H1 (cell line): ENCODE data around the gene APOC4. TPM values are rescaled to one million over a fixed set of nuclear protein-coding genes. Genes with fewer than 3 reads are reported as not detected.

Source experiments
- CTCF ChIA-PET: fragments of 300-600 bp; sonication (Branson Sonifier 250); formaldehyde crosslinking; loops from one replicate; lab custom pipeline; 2021; ENCODE audit not compliant: partially characterized antibody; lab: Charles Lee
- POLR2A ChIA-PET: fragments of 300-600 bp; sonication (Branson Sonifier 250); formaldehyde crosslinking; loops from one replicate; lab custom pipeline; 2021; ENCODE audit warnings: inconsistent platforms; ENCODE audit not compliant: partially characterized antibody; lab: Charles Lee
- DNase-seq, 2 experiments: peaks; one replicate each; pipeline versions ENCODE4 v3.0.0 to v3.0.0-alpha.2; 2010 to 2022; ENCODE audit warnings: low spot score in 2 of 2, low read depth in 1 of 2, mixed read lengths in 1 of 2
- FAIRE-seq: peaks from 2 replicates; lab custom pipeline; 2011; peaks lifted over from hg19 to GRCh38; lab: Jason Lieb, UNC
- H2AFZ ChIP-seq: 2 replicates; pipeline ENCODE4 v1.8.1; 2012; ENCODE audit warnings: low read length, inconsistent platforms
- H2AK5ac ChIP-seq: 2 replicates; pipeline ENCODE4 v1.6.1; 2013; ENCODE audit warnings: low read depth, low read length
- H2BK120ac ChIP-seq: replicated peaks from 2 replicates; pipeline ENCODE3; 2013; ENCODE audit warnings: low read depth, low read length, inconsistent platforms
- H2BK12ac ChIP-seq: 2 replicates; pipeline ENCODE4 v1.6.1; 2013; ENCODE audit warnings: low read depth, low read length
- H2BK15ac ChIP-seq: 2 replicates; pipeline ENCODE4 v1.6.1; 2013; ENCODE audit warnings: low read length
- H2BK20ac ChIP-seq: 2 replicates; pipeline ENCODE4 v1.6.1; 2013; ENCODE audit warnings: low read length
- H2BK5ac ChIP-seq: 2 replicates; pipeline ENCODE4 v1.6.1; 2013; ENCODE audit warnings: low read depth, low read length
- H3K14ac ChIP-seq: 2 replicates; pipeline ENCODE4 v1.6.1; 2013; ENCODE audit warnings: inconsistent platforms; ENCODE audit not compliant: insufficient read length
- H3K18ac ChIP-seq: 2 replicates; pipeline ENCODE4 v1.6.1; 2013; ENCODE audit warnings: low read length; ENCODE audit errors: extremely low read depth
- H3K23ac ChIP-seq: 2 replicates; pipeline ENCODE4 v1.6.1; 2013; ENCODE audit warnings: inconsistent platforms; ENCODE audit not compliant: insufficient read length
- H3K23me2 ChIP-seq: 2 replicates; pipeline ENCODE4 v1.6.1; 2013; ENCODE audit warnings: low read depth, low read length
- H3K27ac ChIP-seq: 2 replicates; pipeline ENCODE4 v1.6.1; 2011; ENCODE audit warnings: low read depth, low read length, inconsistent platforms
- H3K27me3 ChIP-seq, 4 experiments: replicated peaks in 1 of 4; 1 replicate in 1 of 4; 2 replicates in 3 of 4; pipeline versions ENCODE4 v1.6.1 to v1.8.1; 2011 to 2013; ENCODE audit warnings: low read length in 3 of 4, mild to moderate bottlenecking in 3 of 4, inconsistent platforms in 2 of 4, mixed read lengths in 2 of 4, moderate library complexity in 1 of 4; ENCODE audit not compliant: control insufficient read depth in 3 of 4, insufficient read depth in 3 of 4; ENCODE audit errors: extremely low read depth in 1 of 4
- H3K36me3 ChIP-seq, 4 experiments: 2 replicates each; pipeline versions ENCODE4 v1.6.1 to v1.8.1; 2011 to 2013; ENCODE audit warnings: mild to moderate bottlenecking in 4 of 4, low read length in 3 of 4, moderate library complexity in 2 of 4, control low read depth in 1 of 4, inconsistent platforms in 1 of 4; ENCODE audit not compliant: insufficient read depth in 4 of 4, control insufficient read depth in 2 of 4
- H3K4ac ChIP-seq: replicated peaks from 2 replicates; pipeline ENCODE3; 2013; ENCODE audit warnings: low read length, low read depth, mixed read lengths, inconsistent platforms; ENCODE audit not compliant: insufficient read length
- H3K4me1 ChIP-seq, 4 experiments: replicated peaks in 1 of 4; 1 replicate in 1 of 4; 2 replicates in 3 of 4; pipeline versions ENCODE4 v1.6.1 to v1.8.1; 2011 to 2013; ENCODE audit warnings: low read length in 3 of 4, inconsistent platforms in 2 of 4, mixed read lengths in 1 of 4; ENCODE audit not compliant: insufficient read depth in 4 of 4, control insufficient read depth in 3 of 4
- H3K4me2 ChIP-seq, 2 experiments: 2 replicates each; pipeline versions ENCODE4 v1.6.1 to v1.8.1; 2011 to 2013; ENCODE audit warnings: low read depth in 2 of 2, low read length in 2 of 2, control low read depth in 1 of 2, inconsistent platforms in 1 of 2, mild to moderate bottlenecking in 1 of 2; ENCODE audit not compliant: insufficient read depth in 1 of 2
- H3K4me3 ChIP-seq, 4 experiments: fragments of 200-600, 300-600 bp in 1 of 4; sonication (generic), shearing (Covaris generic), sonication (Bioruptor Twin) in 1 of 4; 2 replicates each; pipeline versions ENCODE4 v1.5.1 to v1.8.1; 2011 to 2016; ENCODE audit warnings: low read length in 4 of 4, low read depth in 3 of 4, control low read depth in 2 of 4, inconsistent platforms in 2 of 4, mild to moderate bottlenecking in 2 of 4, mixed read lengths in 1 of 4, moderate library complexity in 1 of 4; ENCODE audit not compliant: insufficient read depth in 2 of 4; ENCODE audit errors: extremely low read depth in 1 of 4
- H3K56ac ChIP-seq: replicated peaks from 2 replicates; pipeline ENCODE3; 2013; ENCODE audit warnings: low read depth, mild to moderate bottlenecking, mixed read lengths, low read length, inconsistent platforms; ENCODE audit not compliant: insufficient read length
- H3K79me1 ChIP-seq: 2 replicates; pipeline ENCODE4 v1.6.1; 2013; ENCODE audit warnings: low read depth, low read length, control low read depth
- H3K79me2 ChIP-seq, 2 experiments: 2 replicates each; pipeline versions ENCODE4 v1.6.1 to v1.8.1; 2012 to 2013; ENCODE audit warnings: low read length in 2 of 2, mild to moderate bottlenecking in 2 of 2, inconsistent platforms in 1 of 2; ENCODE audit not compliant: insufficient read depth in 2 of 2, control insufficient read depth in 1 of 2
- H3K9ac ChIP-seq, 4 experiments: replicated peaks in 1 of 4; 1 replicate in 1 of 4; 2 replicates in 3 of 4; pipeline versions ENCODE4 v1.6.1 to v1.8.1; 2011 to 2013; ENCODE audit warnings: low read depth in 3 of 4, low read length in 3 of 4, control low read depth in 2 of 4, mild to moderate bottlenecking in 2 of 4, moderate library complexity in 2 of 4, inconsistent platforms in 1 of 4; ENCODE audit errors: extremely low read depth in 1 of 4
- H3K9me3 ChIP-seq, 2 experiments: 2 replicates each; pipeline versions ENCODE4 v1.6.1 to v1.8.1; 2012 to 2013; ENCODE audit warnings: mild to moderate bottlenecking in 2 of 2, moderate library complexity in 2 of 2, control low read depth in 1 of 2, inconsistent platforms in 1 of 2, low read depth in 1 of 2, low read length in 1 of 2, mixed read lengths in 1 of 2; ENCODE audit not compliant: insufficient read depth in 2 of 2
- H4K20me1 ChIP-seq, 2 experiments: replicated peaks in 1 of 2; 2 replicates each; pipeline versions ENCODE3 to v1.8.1; 2011 to 2013; ENCODE audit warnings: inconsistent platforms in 2 of 2, low read length in 2 of 2, mild to moderate bottlenecking in 1 of 2; ENCODE audit not compliant: insufficient read depth in 2 of 2, control insufficient read depth in 1 of 2
- H4K5ac ChIP-seq: 2 replicates; pipeline ENCODE4 v1.6.1; 2013; ENCODE audit warnings: low read length, low read depth, mixed read lengths, inconsistent platforms; ENCODE audit not compliant: insufficient read length
- H4K8ac ChIP-seq: 2 replicates; pipeline ENCODE4 v1.8.0; 2013; ENCODE audit warnings: mild to moderate bottlenecking, moderate library complexity, low read length, inconsistent platforms; ENCODE audit not compliant: insufficient read depth; ENCODE audit errors: extremely low read depth
- H4K91ac ChIP-seq: replicated peaks from 2 replicates; pipeline ENCODE3; 2013; ENCODE audit warnings: low read length, mixed read lengths, inconsistent platforms; ENCODE audit not compliant: insufficient read length
- BRCA1 ChIP-seq: IDR thresholded peaks from 2 replicates; pipeline ENCODE4 v1.6.1; 2012; ENCODE audit warnings: low read depth, low read length, improper control_type of control experiment
- GTF2F1 ChIP-seq: IDR thresholded peaks from 2 replicates; pipeline ENCODE4 v1.6.1; 2012; ENCODE audit warnings: low read depth, low read length, improper control_type of control experiment, borderline replicate concordance
- KDM1A ChIP-seq: fragments of 200-600, 300-600 bp; sonication (generic); IDR thresholded peaks from 2 replicates; pipeline ENCODE4 v1.7.1; 2016; ENCODE audit warnings: mild to moderate bottlenecking, low read length, borderline replicate concordance
- POLR2A ChIP-seq, 2 experiments: IDR thresholded peaks; 1 replicate in 1 of 2; 2 replicates in 1 of 2; pipeline ENCODE4 v1.6.1; 2011; ENCODE audit warnings: low read depth in 2 of 2, low read length in 2 of 2, mild to moderate bottlenecking in 2 of 2; ENCODE audit errors: control extremely low read depth in 1 of 2
- POLR2AphosphoS5 ChIP-seq: IDR thresholded peaks from 2 replicates; pipeline ENCODE4 v1.6.1; 2011; ENCODE audit warnings: low read depth, low read length
- POU5F1 ChIP-seq: IDR thresholded peaks from 2 replicates; pipeline ENCODE4 v1.6.1; 2011; ENCODE audit warnings: low read depth, mild to moderate bottlenecking, low read length, moderate library complexity
- RAD21 ChIP-seq, 2 experiments: IDR thresholded peaks in 1 of 2; conservative IDR thresholded peaks in 1 of 2; 2 replicates each; pipeline ENCODE4 v1.6.1; 2011; ENCODE audit warnings: low read depth in 2 of 2, low read length in 2 of 2, improper control_type of control experiment in 1 of 2, inconsistent platforms in 1 of 2, mild to moderate bottlenecking in 1 of 2, moderate library complexity in 1 of 2
- TAF7 ChIP-seq: optimal IDR thresholded peaks from 2 replicates; pipeline ENCODE3; 2011; ENCODE audit warnings: low read depth, mild to moderate bottlenecking, inconsistent platforms, low read length, moderate library complexity, borderline replicate concordance
- TCF12 ChIP-seq: IDR thresholded peaks from 2 replicates; pipeline ENCODE4 v1.6.1; 2011; ENCODE audit warnings: low read depth, mild to moderate bottlenecking, low read length
- TEAD4 ChIP-seq: IDR thresholded peaks from 2 replicates; pipeline ENCODE4 v1.6.1; 2012; ENCODE audit warnings: low read depth, low read length, inconsistent platforms, mixed read lengths
- WGBS, 2 experiments: shearing (Covaris generic) in 1 of 2; methylation state at CpG; one replicate each; pipeline versions ENCODE4 v1.1.6 to v1.1.7; 2013 to 2015; ENCODE audit warnings: low lambda C conversion rate in 2 of 2, mixed read lengths in 2 of 2, inconsistent platforms in 1 of 2, low coverage in 1 of 2, missing lambda C conversion rate in 1 of 2; ENCODE audit not compliant: insufficient replicate concordance in 2 of 2, insufficient coverage in 1 of 2, insufficient read length in 1 of 2; ENCODE audit errors: extremely low coverage in 1 of 2, missing lambda C conversion rate in 1 of 2; 5-methylcytosine and 5-hydroxymethylcytosine counted together
- polyA plus RNA-seq, 7 experiments: library from polyadenylated mRNA; depleted of rRNA in 3 of 7; stranded (reverse) in 5 of 7; unstranded in 2 of 7; fragments of >200 nt in 5 of 7; fragments of 200-250 nt in 2 of 7; gene quantifications; 1 replicate in 5 of 7; 2 replicates in 1 of 7; 4 replicates in 1 of 7; pipeline versions ENCODE4 v1.2.1 to v1.2.3, GENCODE V29; 2011 to 2013; ENCODE audit warnings: missing spikeins in 2 of 7, mixed read lengths in 2 of 7
- total RNA-seq: library from RNA; stranded (reverse); fragmentation: NEBNext Ultra II Directional; extraction: Animal tissue kit (Norgen Biotek cat#: 25700); gene quantifications from 2 replicates; pipeline ENCODE4 v1.2.1, GENCODE V29; 2021

The APOC4 gene
- total and polyA plus RNA-seq, 2 of the 8 experiments (the other 6 are each of a cell fraction or from before 2014, with no cell fraction given) = not detected

DNA sequence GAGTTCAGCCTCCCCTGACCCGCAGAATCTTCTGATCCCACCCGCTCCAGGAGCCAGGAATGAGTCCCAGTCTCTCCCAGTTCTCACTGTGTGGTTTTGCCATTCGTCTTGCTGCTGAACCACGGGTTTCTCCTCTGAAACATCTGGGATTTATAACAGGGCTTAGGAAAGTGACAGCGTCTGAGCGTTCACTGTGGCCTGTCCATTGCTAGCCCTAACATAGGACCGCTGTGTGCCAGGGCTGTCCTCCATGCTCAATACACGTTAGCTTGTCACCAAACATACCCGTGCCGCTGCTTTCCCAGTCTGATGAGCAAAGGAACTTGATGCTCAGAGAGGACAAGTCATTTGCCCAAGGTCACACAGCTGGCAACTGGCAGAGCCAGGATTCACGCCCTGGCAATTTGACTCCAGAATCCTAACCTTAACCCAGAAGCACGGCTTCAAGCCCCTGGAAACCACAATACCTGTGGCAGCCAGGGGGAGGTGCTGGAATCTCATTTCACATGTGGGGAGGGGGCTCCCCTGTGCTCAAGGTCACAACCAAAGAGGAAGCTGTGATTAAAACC, 37.5 kb upstream of the APOC4 start:
- Histone ChIP-seq H4K91ac (no peak overlapping the region), H3K27ac (no peak overlapping the region), H2BK12ac (no peak overlapping the region), H3K79me2 (peaks cover 0 to 11% of the 10 kb centered on the region in 2 experiments; a peak in 1 of 4 replicates), H2BK15ac (0 out of 2 replicates have a peak overlapping the region, but pooled peaks have one; percentile 21), H3K4me3 (no peak overlapping the region), H3K4me1 (peaks cover 0 to 8% (median 7%) of the 10 kb centered on the region in 4 experiments; a peak in 6 of 7 replicates), H3K9me3 (no peaks in the 10 kb centered on the region), H3K4me2 (peak overlapping the region in 1 of 2 experiments; percentile 76; a peak in 1 of 4 replicates), H2AK5ac (no peak overlapping the region), H4K5ac (no peak overlapping the region), H4K8ac (no peak overlapping the region), H2AFZ (no peak overlapping the region), H3K4ac (no peak overlapping the region), H3K14ac (no peak overlapping the region), H4K20me1 (peaks cover 3 to 34% of the 10 kb centered on the region in 2 experiments), H3K18ac (no peak overlapping the region; the same call in 1 of the 2 replicates), H3K36me3 (peaks cover 19 to 58% (median 44%) of the 10 kb centered on the region in 4 experiments; a peak in 7 of 8 replicates), H3K9ac (no peak overlapping the region; a peak in 1 of 7 replicates), H2BK20ac (no peak overlapping the region), H2BK120ac (no peak overlapping the region), H3K27me3 (no peaks in the 10 kb centered on the region), H3K79me1 (no peaks in the 10 kb centered on the region; the same call in 1 of the 2 replicates), H3K23ac (no peak overlapping the region), H3K56ac (no peak overlapping the region), H3K23me2 (peaks cover 3% of the 10 kb centered on the region; the same call in 1 of the 2 replicates), H2BK5ac (peak overlapping the region; percentile 36; the same call in 1 of the 2 replicates)
- CTCF ChIA-PET = interaction anchor here (0.6 to 15.2 kb wide), 29 partner anchors 8 to 185 kb away, joined by 3 to 201 read pairs (median 4); partner anchors contain the start of gene CLPTM1
- WGBS, 2 experiments = 87% methylated on average over 12 of the region's 12 CpGs; no CpG with 5 or more reads in 1 of the 2 experiments
- DNase-seq = peak; percentile 54 to 81
- POLR2A ChIA-PET = interaction anchor here (0.7 to 12.3 kb wide), 25 partner anchors 10 to 263 kb away, joined by 3 to 247 read pairs (median 6); partner anchors contain the start of genes APOC1, APOC2, CLPTM1 and NECTIN2
- FAIRE-seq = peak; percentile 60
- no peak for TF ChIP-seq TEAD4
- 0 out of 2 replicates have a peak, but pooled peaks have one; percentile 4 for TF ChIP-seq TCF12
- peak; percentile 53 for TF ChIP-seq TAF7
- TF ChIP-seq KDM1A = peak; percentile 60; the same call in 1 of the 2 replicates
- TF ChIP-seq GTF2F1 = no peak
- TF ChIP-seq POLR2A (IDR thresholded peaks at IDR 0.05; ENCODE audit: control extremely low read depth in 1 of 2, low read depth in 2 of 2, low read length in 2 of 2) = peak; percentile 20 to 54
- TF ChIP-seq POLR2AphosphoS5 = peak; percentile 72
- peak; percentile 27 to 51; a peak in 3 of 4 replicates for TF ChIP-seq RAD21 (IDR thresholded peaks at IDR 0.05 in 1 of 2, conservative IDR thresholded peaks at IDR 0.05 in 1 of 2; ENCODE audit: low read depth in 2 of 2, low read length in 2 of 2)
- no peak for TF ChIP-seq BRCA1
- no peak for TF ChIP-seq POU5F1
